C4-2B (cell line): ENCODE data around the gene ZNF488.

ENCODE experiments used
- CTCF ChIP-seq: fragments of 450-650 bp; conservative IDR thresholded peaks from 2 replicates; pipeline ENCODE4 v1.5.1; 2017; ENCODE audit warnings: mild to moderate bottlenecking
- ZFX ChIP-seq: fragments of 450-650 bp; IDR thresholded peaks from 2 replicates; pipeline ENCODE4 v1.6.1; 2017

- no peak for TF ChIP-seq CTCF
- TF ChIP-seq ZFX: no peak
Observed at GRCh38 chr10:47409171-47409865, 25.2 kb upstream of the ZNF488 start.
